DND-41 (cell line): ENCODE data around the gene NXPH2.
"Not testable (repeated sequence)": the region's sequence is repeated elsewhere in the genome, so short reads cannot be mapped to it uniquely, and the experiment has no call there.

Source experiments
- ATAC-seq: fragments of 200-7000 bp; cut with Tn5 transposase; 3 replicates; pipeline ENCODE4 v1.9.1; 2021; ENCODE audit warnings: low read depth; ENCODE audit not compliant: insufficient read depth
- DNase-seq: peaks from one replicate; pipeline ENCODE4 v3.0.0-alpha.2; 2020
- H2AFZ ChIP-seq: 2 replicates; pipeline ENCODE4 v1.6.0; 2012; ENCODE audit warnings: low read depth, low read length
- H3K27ac ChIP-seq: 2 replicates; pipeline ENCODE4 v1.5.1; 2012; ENCODE audit warnings: low read length, inconsistent platforms
- H3K27me3 ChIP-seq: fragments of 200-600 bp; sonication (generic); 2 replicates; pipeline ENCODE4 v1.6.0; 2012; ENCODE audit warnings: low read length, mild to moderate bottlenecking, inconsistent platforms; ENCODE audit not compliant: insufficient read depth, poor library complexity
- H3K36me3 ChIP-seq: 2 replicates; pipeline ENCODE4 v1.5.1; 2012; ENCODE audit warnings: low read length, inconsistent platforms; ENCODE audit not compliant: insufficient read depth
- H3K4me1 ChIP-seq: 2 replicates; pipeline ENCODE4 v1.5.1; 2012; ENCODE audit warnings: mild to moderate bottlenecking, low read length; ENCODE audit not compliant: insufficient read depth
- H3K4me2 ChIP-seq: 2 replicates; pipeline ENCODE4 v1.6.0; 2012; ENCODE audit warnings: mild to moderate bottlenecking, moderate library complexity, low read length, inconsistent platforms; ENCODE audit not compliant: insufficient read depth
- H3K4me3 ChIP-seq, 2 experiments: fragments of 200-600 bp in 1 of 2; shearing (Covaris generic) in 1 of 2; 2 replicates each; pipeline ENCODE4 v1.5.1; 2012 to 2016; ENCODE audit warnings: inconsistent platforms in 2 of 2, low read length in 2 of 2, mild to moderate bottlenecking in 2 of 2, low read depth in 1 of 2, moderate library complexity in 1 of 2
- H3K79me2 ChIP-seq: 2 replicates; pipeline ENCODE4 v1.6.0; 2012; ENCODE audit warnings: low read length, inconsistent platforms; ENCODE audit not compliant: insufficient read depth
- H3K9ac ChIP-seq: 2 replicates; pipeline ENCODE4 v1.6.0; 2012; ENCODE audit warnings: low read depth, mild to moderate bottlenecking, inconsistent platforms, low read length, moderate library complexity
- H3K9me3 ChIP-seq: 2 replicates; pipeline ENCODE4 v1.5.1; 2012; ENCODE audit warnings: low read length, moderate library complexity, mild to moderate bottlenecking, inconsistent platforms; ENCODE audit not compliant: insufficient read depth, severe bottlenecking
- H4K20me1 ChIP-seq: 2 replicates; pipeline ENCODE4 v1.6.0; 2012; ENCODE audit warnings: low read length; ENCODE audit not compliant: insufficient read depth
- EZH2 ChIP-seq: IDR thresholded peaks from 3 replicates; pipeline ENCODE4 v1.6.1; 2012; ENCODE audit warnings: borderline replicate concordance, low read depth, mild to moderate bottlenecking, moderate library complexity, low read length, inconsistent platforms; ENCODE audit not compliant: severe bottlenecking
- TF ChIP-seq, protein P1 (sequence below): IDR thresholded peaks from 2 replicates; pipeline ENCODE4 v1.5.1; 2012; ENCODE audit warnings: borderline replicate concordance, low read length, moderate library complexity, mild to moderate bottlenecking; ENCODE audit not compliant: poor library complexity, severe bottlenecking; ENCODE audit errors: extremely low read depth

NXPH2 gene

GRCh38 chr2:138742441-138743057, 37.6 kb downstream of the NXPH2 start:
- Histone ChIP-seq H3K27me3 (no peaks in the 10 kb centered on the region), H3K27ac (no peak overlapping the region), H4K20me1 (no peaks in the 10 kb centered on the region), H3K9me3 (peaks cover 2% of the 10 kb centered on the region), H3K36me3 (no peaks in the 10 kb centered on the region), H3K4me1 (no peaks in the 10 kb centered on the region), H3K79me2 (no peaks in the 10 kb centered on the region), H3K9ac (no peak overlapping the region), H2AFZ (no peak overlapping the region), H3K4me2 (no peak overlapping the region), H3K4me3 (no peak overlapping the region)
- DNase-seq (no peak), ATAC-seq (no peak)
- TF ChIP-seq EZH2 = no peak
- TF ChIP-seq, protein P1, sequence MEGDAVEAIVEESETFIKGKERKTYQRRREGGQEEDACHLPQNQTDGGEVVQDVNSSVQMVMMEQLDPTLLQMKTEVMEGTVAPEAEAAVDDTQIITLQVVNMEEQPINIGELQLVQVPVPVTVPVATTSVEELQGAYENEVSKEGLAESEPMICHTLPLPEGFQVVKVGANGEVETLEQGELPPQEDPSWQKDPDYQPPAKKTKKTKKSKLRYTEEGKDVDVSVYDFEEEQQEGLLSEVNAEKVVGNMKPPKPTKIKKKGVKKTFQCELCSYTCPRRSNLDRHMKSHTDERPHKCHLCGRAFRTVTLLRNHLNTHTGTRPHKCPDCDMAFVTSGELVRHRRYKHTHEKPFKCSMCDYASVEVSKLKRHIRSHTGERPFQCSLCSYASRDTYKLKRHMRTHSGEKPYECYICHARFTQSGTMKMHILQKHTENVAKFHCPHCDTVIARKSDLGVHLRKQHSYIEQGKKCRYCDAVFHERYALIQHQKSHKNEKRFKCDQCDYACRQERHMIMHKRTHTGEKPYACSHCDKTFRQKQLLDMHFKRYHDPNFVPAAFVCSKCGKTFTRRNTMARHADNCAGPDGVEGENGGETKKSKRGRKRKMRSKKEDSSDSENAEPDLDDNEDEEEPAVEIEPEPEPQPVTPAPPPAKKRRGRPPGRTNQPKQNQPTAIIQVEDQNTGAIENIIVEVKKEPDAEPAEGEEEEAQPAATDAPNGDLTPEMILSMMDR = no peak

DNA sequence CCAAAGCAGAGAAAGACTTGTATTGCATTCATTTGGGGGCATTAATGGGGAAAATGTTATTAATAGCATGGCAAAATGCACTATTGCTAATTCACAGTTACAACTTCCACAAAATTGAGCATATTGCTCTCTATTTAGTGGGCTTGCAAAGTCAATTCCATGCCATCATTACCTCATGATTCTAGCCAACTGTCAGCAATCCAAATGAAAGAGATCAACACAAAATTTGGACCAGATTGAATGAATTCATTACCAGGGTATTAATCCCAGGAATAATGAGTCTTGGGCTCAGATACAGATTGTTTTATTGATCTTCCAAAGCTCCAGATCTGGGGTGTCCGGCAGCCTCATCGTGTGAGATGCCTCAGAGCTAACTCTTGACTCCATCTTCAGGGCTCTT, 38.3 kb downstream of the NXPH2 start:
- no peaks in the 10 kb centered on the region for H3K4me1 ChIP-seq
- no peaks in the 10 kb centered on the region for H3K9me3 ChIP-seq
- no peaks in the 10 kb centered on the region for H3K79me2 ChIP-seq
- H3K9ac ChIP-seq = no peak overlapping the region
- no peak for ATAC-seq
- TF ChIP-seq, protein P1 = no peak
- no peak for TF ChIP-seq EZH2
- no peaks in the 10 kb centered on the region for H4K20me1 ChIP-seq
- no peak overlapping the region for H3K27ac ChIP-seq
- no peak overlapping the region for H3K4me3 ChIP-seq
- no peak for DNase-seq
- no peak overlapping the region for H3K4me2 ChIP-seq
- no peaks in the 10 kb centered on the region for H3K27me3 ChIP-seq
- no peaks in the 10 kb centered on the region for H3K36me3 ChIP-seq
- H2AFZ ChIP-seq = no peak overlapping the region

GRCh38 chr2:138737009-138737554, 43.1 kb downstream of the NXPH2 start:
- H3K79me2 ChIP-seq, H3K4me1 ChIP-seq, H3K27me3 ChIP-seq, H3K9ac ChIP-seq, H3K27ac ChIP-seq, H3K4me2 ChIP-seq, DNase-seq, H2AFZ ChIP-seq, H3K9me3 ChIP-seq, H3K36me3 ChIP-seq, ATAC-seq, H4K20me1 ChIP-seq, H3K4me3 ChIP-seq: not testable (repeated sequence)

- no peak for ATAC-seq
- Histone ChIP-seq H3K9me3 (peaks cover 10% of the 10 kb centered on the region), H3K27me3 (no peaks in the 10 kb centered on the region), H4K20me1 (no peaks in the 10 kb centered on the region), H3K36me3 (no peaks in the 10 kb centered on the region), H3K27ac (no peak overlapping the region), H3K4me1 (no peaks in the 10 kb centered on the region), H3K9ac (no peak overlapping the region), H2AFZ (no peak overlapping the region), H3K4me3 (no peak overlapping the region), H3K79me2 (no peaks in the 10 kb centered on the region), H3K4me2 (no peak overlapping the region)
- DNase-seq = no peak
- no peak for TF ChIP-seq EZH2
- TF ChIP-seq, protein P1 = no peak
These were observed 47.5 kb downstream of the NXPH2 start for GRCh38 chr2:138732651-138733050.
